Measurements from ENCODE around the gene SCML2.

Gene SCML2

GRCh38 chrX:18203631-18204030 lies 150.9 kb downstream of the SCML2 start:
- no peaks in the 10 kb centered on the region for H3K9me3 ChIP-seq (ENCODE audit: control insufficient read depth, low read length)
- H3K4me3 ChIP-seq (ENCODE audit: extremely low read depth, insufficient read depth, low read length, poor library complexity, severe bottlenecking) = no peak overlapping the region
- no peak overlapping the region for H3K27ac ChIP-seq (ENCODE audit: low read depth, low read length, severe bottlenecking)
- H3K36me3 ChIP-seq (ENCODE audit: control insufficient read depth, insufficient read depth, low read length) = no peaks in the 10 kb centered on the region
- H3K4me1 ChIP-seq (ENCODE audit: control insufficient read depth, insufficient read depth, low read length, poor library complexity, severe bottlenecking) = no peaks in the 10 kb centered on the region
- 100% methylated on average over 1 of the region's 5 CpGs; no CpG with 5 or more reads in 1 of the 2 experiments for WGBS, 2 experiments (ENCODE audit: insufficient coverage in 2 of 2)

- Histone ChIP-seq H3K4me1 (ENCODE audit: control insufficient read depth, insufficient read depth, low read length, poor library complexity, severe bottlenecking) (no peaks in the 10 kb centered on the region), H3K9me3 (ENCODE audit: control insufficient read depth, low read length) (no peaks in the 10 kb centered on the region), H3K36me3 (ENCODE audit: control insufficient read depth, insufficient read depth, low read length) (no peaks in the 10 kb centered on the region), H3K4me3 (ENCODE audit: extremely low read depth, insufficient read depth, low read length, poor library complexity, severe bottlenecking) (no peak overlapping the region), H3K27ac (ENCODE audit: low read depth, low read length, severe bottlenecking) (no peak overlapping the region)
- no CpG with 5 or more reads among the region's 1 CpG for WGBS, 2 experiments (ENCODE audit: insufficient coverage in 2 of 2)
These were observed 159.8 kb downstream of the SCML2 start for GRCh38 chrX:18194688-18195087.
